HG03108 (cell line): ENCODE results near the gene ATP2B2.
"Not testable (repeated sequence)": the region's sequence is repeated elsewhere in the genome, so short reads cannot be mapped to it uniquely, and the experiment has no call there.

Source experiments
- ATAC-seq: cut with Tn5 transposase; IDR thresholded peaks from one replicate; pipeline ENCODE4 v1.9.1; 2021; ENCODE audit warnings: moderate library complexity; ENCODE audit not compliant: unreplicated experiment

ATP2B2 gene

GRCh38 chr3:10387881-10388609 lies 117.3 kb downstream of the ATP2B2 start:
- ATAC-seq = no peak

GRCh38 chr3:10386121-10386520 lies 119.3 kb downstream of the ATP2B2 start:
- no peak for ATAC-seq

- ATAC-seq = no peak
Observed at GRCh38 chr3:10384541-10385360, 120.6 kb downstream of the ATP2B2 start.

GRCh38 chr3:10383850-10384248 lies 121.5 kb downstream of the ATP2B2 start:
- no peak for ATAC-seq

DNA sequence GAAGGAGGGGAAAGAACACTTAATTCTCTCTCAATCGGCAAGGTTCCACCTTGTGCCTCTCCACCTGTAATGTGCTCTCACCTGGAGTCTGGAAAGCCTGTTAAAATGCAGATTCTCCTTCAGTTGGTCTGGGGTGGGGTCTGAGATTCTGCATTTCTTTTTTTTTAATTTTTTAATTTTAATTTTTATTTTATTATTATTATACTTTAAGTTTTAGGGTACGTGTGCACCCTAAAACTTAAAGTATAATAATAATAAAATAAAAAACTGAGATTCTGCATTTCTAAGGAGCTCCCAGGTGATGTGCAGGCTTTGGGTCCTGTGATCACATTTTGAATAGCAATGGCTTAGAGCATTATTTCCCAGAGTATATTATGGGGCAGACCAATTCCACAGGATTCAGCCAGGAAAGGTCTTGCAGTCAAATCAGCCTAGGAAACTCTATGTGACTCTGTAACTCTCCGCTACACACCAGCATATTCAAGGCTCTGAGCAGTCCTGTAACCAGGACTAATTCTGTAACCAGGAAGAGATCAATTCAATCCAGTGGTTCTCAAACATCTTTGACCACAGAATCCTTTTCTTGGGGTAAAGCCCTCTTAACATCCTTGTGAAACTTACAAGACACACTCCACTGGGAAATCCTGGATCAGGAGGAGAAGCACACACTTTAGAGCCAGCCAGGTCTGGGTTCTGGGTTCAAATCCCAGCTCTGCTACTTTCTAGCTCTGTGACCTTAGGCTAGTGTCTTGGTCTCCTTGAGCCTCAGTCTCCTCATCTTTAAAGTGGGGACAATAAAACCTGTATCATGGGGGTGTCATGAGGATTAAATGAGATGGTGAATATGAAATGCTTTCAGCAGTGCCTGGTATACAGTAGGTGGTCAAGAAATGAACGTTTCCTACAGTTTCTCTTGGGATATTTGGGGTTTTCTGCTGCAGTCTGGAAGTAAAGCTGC lies 122.2 kb downstream of the ATP2B2 start:
- no peak for ATAC-seq

- not testable (repeated sequence) for ATAC-seq
Observed at GRCh38 chr3:10382445-10382844, 122.9 kb downstream of the ATP2B2 start.

GRCh38 chr3:10381336-10381735 lies 124.0 kb downstream of the ATP2B2 start:
- no peak for ATAC-seq

DNA sequence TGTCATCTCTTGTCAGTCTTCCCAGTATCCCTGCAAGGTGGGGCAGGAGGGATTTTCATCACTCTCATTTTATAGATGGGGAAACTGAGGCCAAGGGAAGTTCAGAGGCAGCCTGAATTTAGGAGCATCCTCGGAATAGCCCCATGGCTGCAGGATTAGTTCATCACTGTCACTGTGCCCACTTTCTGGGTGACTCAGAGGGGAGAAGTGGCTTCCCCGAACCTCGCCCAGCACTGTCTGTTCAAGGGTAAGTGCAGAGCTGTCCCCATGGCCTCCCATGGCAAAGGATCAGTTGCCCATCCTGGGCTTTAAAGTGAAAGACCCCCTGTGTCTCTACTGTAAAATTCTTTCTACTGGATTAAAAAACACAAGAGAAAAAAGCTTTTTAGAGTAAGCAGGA lies 124.5 kb downstream of the ATP2B2 start:
- ATAC-seq = no peak

DNA sequence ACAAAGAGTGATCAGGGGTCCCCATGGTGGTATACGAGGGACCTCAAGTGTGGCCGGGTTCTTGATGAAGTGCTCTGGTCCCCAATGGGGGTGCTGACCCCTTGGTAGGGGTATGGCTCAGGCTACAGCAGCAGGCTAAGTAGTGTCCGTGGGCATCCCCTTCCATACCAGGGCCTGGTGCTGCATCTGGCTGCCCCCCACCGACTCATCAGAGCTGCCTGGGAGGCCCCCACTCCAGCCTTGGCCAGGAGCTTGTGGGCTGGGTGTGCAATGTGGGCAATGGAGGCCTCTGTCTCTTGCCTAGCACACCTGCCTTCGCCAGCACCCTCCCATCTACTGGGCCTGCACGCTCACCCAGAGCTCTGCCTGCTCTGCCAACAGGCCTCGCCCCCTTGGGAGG lies 125.4 kb downstream of the ATP2B2 start:
- ATAC-seq = no peak

DNA sequence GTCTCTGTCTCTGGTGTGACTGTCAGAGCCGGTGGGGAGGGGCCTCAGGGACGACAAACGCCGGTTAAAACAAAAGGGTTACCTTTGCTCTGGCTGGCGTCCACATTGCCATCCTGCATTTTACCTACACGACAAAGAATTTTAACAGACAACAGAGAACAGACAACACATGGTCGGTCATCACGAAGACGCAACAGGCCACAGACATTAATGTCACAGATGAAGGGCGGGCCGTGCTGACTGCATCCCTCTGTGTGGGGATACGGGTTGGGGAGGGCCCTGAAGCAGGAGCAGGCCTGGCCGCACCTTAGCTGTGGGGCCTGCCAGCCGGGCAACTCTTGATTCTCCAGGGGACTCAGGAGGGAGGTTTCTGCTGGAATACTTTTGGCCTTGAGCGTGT lies 126.2 kb downstream of the ATP2B2 start:
- no peak for ATAC-seq

- ATAC-seq = no peak
Observed at GRCh38 chr3:10378742-10379141, 126.6 kb downstream of the ATP2B2 start.

DNA sequence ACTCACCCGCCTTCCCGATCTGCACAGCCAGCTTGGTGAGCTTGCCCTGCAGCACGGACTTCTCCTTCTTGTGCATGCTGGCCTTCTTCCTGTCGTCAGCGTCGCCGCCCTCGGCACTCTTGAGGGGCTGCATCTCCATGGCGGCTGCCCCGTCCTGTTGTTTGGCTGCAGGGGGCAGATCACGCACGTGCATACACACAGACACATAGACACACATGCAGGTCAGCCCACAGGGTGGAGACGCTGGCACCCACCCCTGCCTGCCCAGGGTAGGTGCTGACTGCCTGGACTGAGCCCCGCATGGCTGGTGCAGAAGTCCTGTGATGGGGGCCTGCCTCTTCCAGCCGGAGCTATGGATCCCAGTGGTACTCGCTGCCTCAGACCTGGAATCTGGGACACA lies 127.1 kb downstream of the ATP2B2 start:
- ATAC-seq = no peak

DNA sequence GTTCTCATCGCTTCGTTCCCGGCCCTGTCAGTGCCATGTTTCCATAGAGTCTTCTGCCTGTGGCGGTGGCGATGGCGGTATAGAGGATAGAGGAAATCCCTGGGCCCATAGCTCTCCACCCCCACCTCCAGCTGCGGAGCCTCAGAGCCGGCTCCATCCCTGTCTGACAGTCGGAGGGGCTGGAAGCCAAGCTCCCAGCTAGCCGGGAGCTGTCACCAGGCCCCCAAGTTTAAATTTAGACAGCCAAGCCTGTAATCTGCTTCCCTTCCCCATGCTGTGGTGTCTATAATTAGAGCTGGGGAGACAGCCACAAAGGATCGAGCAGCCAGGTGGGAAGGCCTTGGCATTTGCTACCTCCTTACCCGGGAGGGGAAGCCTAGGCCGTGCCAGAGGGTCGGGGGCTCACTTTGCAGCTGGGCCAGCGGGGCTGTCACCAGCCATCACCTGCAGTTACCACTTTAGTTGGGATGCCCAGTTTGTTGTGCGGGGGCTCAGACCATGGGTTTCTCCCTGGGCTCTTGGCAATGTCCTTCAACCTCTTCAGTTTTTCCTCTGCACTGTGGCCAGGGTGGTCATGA lies 128.1 kb downstream of the ATP2B2 start:
- no peak for ATAC-seq

DNA sequence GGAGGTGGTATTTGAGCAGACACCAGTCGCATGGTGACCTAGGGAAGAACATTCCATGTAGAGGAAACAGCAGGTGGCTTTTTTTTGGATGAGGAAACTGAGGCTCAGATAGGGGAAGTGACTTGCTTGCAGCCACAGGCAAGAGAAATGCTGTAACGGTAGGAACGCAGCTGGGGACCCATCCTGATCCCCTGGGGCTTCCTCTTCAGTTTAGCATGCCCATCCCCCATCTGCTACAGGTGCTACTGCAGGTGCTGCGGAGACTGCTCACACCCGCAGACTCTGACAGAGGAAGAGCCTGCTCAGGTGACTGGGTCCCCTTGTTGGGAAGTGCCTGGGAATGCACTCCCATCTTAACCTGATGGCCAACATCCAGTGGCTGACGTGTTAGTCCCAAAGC lies 129.0 kb downstream of the ATP2B2 start:
- ATAC-seq = no peak

- ATAC-seq = no peak
Observed at GRCh38 chr3:10375296-10376053, 129.9 kb downstream of the ATP2B2 start.

GRCh38 chr3:10374311-10374710 lies 131.1 kb downstream of the ATP2B2 start:
- no peak for ATAC-seq

- ATAC-seq = no peak
Observed at GRCh38 chr3:10373686-10374261, 131.6 kb downstream of the ATP2B2 start.

DNA sequence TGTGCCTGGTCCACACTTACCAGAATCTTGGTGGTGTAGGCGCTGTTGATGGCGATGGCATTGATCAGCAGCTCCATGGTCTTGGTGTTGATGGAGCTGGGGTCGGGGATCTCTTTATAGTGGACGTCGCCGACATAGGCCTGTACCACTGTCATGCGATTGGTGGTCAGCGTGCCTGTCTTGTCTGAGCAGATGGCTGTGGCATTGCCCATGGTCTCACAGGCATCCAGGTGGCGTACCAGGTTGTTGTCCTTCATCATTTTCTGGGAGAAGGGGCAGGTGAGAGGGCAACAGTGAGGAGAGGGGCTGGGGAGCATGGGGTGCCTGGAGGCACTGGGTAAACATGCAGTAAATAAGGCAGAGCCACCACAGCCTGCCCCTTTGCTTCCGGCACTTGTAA lies 133.6 kb downstream of the ATP2B2 start:
- ATAC-seq = no peak

- ATAC-seq = no peak
Observed at GRCh38 chr3:10371167-10371566, 134.2 kb downstream of the ATP2B2 start.

DNA sequence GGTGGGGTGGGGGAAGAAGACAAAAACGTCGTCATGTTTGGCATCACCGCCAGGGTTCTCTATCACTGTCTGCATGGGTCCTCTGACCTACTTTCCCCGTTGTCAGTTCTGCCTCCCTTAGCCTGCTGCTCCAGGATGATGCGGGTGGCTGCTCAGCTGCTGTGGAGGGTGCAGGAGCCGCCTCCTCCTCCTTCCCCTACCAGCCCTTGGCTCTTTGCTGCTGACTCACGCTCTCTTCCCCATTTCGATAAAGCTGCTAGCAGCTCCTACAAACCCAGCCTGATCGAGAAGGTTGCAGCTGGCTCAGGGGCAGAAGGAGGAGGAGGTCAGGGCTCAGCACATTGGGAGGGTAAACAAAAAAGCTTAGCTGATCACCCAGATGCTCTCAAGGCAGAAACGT lies 135.0 kb downstream of the ATP2B2 start:
- no peak for ATAC-seq
